ENCODE measurements around the gene HDGFL2.

GRCh38 chr19:4491446-4491845 lies 19.3 kb downstream of the HDGFL2 start:
- TF ChIP-seq POLR2AphosphoS5 (IDR thresholded peaks at IDR 0.05; ENCODE audit: borderline replicate concordance, low read depth, low read length) (no peak), EZH2 (IDR thresholded peaks at IDR 0.05) (no peak)

Data from SK-N-MC (cell line).